ENCODE results near the gene RRP8.

RRP8 gene

DNA sequence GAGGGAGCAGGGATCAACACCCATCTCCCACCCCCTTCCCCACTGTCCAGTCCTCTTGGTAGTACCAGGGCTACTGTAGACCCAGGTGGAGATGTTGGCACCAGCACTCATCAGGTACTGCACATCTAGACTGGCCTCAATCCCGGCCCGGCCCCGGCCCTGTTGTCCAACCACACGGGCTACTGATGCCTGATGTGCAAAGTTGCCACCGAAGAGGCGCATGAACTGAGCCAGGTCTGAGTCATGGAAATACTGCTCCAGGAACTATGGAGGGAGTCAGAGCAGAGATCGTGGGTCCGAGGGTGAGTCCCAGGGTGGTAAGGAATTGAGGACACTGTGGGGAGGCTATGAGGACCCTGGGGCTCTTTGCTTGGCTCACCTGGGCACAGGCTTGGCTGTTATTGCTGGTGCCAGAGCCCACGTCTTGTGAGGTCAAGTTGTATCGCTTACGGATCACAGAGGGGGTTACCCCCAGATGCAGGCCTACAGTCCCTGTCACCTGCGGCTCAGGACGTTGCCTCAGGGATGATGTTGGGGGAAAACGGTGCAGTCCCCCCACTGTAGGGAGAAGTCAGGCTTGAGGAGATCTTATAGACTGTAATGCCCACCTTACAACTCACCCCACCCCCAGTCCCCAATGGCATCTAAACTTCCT is 13.3 kb upstream of the RRP8 start:
- no peak for DNase-seq

DNA sequence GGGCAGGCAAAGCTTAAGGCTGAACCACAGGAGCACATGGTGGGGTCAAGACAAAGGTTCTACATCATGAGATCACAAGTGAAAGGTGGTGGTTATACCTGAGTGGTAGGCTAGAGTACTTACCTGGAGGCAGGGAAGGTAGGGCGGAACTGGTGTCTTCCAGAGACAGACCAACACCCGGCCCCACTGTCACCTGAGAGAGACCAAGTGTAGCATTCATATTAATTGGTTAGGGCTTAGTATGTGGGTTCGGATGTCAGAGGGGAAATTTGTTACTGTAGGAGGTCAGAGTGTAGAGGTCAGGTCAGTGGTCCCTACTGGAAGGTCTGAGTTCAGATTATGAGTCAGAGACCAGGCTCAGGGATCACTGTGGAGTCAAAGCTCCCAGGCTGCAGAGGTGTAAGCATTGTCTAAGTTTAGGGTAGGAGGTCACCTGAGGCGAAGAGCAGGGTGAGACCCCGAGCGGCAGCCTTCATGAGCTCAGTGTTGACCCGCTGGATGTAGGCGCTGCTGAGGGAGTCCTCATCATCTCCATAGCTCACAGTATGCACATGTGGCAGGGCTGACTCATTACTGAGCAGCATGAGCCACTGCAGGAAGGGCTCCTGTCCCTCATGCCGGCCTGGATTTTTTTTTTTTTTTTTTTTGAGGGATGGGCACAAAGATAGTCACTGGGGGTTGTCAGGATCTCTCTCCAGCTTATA is 12.6 kb upstream of the RRP8 start:
- DNase-seq: no peak

DNA sequence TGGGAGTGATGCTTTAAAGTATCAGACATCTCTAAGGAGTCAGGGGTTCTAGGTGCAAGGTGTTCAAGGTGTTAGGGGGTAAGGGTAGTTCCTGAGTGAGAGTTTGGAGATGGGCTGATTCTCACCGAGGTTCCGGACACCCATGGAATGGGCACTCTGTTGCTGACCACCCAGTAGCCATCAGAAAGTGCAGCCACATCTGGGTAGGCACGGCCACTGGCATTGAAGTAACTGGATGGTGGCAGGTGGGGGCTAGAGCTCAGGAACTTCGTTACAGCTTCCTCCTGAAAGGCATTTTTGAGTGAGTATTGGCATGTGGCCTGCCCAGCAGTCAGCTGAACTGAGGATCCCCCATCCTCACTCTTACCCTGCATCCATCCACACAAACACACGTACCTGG is 11.6 kb upstream of the RRP8 start:
- DNase-seq: no peak

DNA sequence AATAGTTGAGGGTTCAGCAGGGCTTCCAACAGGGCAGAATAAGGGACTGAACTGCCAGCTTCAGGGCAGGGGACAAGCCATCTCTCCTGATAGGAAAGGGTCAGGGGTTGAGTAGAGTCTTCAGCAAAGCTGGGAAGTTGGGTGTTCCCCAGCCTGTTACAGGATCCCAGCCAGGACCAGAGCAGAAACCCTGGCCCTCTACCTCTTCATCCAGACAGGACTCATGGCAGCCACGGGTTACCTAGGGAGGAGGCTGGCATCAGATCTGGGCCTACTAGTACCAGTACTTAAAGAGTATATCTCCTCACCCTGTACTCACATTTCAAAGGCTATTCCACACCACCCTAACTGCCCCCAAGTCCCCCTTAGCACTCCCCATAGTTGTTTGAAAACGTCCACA is 11.0 kb upstream of the RRP8 start:
- DNase-seq: no peak

DNA sequence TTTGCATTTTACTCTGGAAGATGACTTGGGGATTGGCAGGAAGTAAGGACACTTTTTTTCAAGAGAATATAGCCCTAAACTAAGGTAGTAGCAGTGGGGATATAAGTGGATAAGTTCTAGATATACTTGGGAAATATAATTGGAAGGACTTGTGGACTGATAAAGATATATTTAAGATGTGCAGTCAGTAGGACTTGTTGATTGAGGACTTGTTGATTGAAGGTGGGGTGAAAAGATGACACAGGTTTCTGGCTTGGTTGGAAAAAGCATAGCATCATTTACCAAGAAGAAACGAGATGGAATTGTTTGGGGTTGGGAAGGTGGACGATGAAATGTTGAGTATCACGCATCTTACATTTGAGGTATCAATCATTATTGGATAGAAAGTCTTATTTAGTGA is 10.1 kb upstream of the RRP8 start:
- DNase-seq: no peak

DNA sequence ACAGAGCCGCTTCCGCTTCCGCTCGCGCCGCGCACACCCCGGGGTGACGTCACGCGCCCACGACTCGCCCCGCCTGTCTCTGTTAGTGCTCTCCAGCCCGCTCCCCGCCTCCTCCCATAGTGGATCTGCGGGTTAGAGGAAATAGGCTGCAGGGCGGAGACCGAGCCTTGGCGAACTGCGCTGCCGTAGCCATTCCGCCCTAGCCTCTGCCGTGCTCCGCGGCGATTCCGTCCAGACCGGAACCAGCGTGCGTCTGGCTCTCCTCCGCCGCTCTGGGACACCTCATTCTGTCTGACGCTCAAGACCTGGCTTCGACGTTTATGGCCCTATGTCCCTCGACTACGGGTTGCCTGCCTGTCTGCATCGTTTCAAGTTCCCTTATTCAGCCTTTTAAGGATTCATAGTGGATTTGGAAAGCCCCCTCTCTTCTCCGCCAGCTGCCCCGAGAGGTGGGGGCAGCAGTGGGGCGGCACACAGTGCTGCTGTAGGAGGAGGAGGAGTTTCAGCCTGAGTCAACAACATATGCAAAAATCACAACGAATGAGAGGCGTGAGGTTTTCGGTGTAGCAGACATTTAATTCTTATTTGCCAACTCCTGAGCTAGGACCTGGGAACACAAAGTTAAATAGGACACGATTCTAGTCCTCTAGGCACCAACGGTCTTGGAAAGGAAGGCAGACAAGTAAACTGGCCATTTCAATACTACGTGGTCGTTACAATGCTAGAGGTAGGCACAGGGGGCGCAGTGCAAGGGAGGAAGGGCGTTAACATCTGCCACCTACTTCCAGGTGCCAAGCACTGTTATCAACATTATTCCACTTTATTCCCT is 9.0 kb upstream of the RRP8 start, which contains the start of gene TAF10:
Gene TAF10 (minus strand): TSS at position 4 of the 829 bp plus-strand sequence. CDS start 27 bp downstream, outside the sequence.
- DNase-seq: peak; percentile 92

DNA sequence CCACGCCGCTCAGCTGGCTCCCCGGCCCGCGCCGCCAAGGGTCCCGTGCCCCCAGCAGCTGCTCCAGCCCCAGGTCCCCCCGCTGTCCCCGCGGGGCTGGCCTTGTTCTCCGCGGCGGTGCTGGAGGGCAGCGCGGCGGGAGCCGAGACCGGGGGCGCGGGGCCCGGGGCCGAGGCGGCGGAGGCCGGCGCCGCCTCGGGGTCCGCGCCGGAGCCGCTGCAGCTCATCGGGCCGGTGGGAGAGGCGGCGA is 8.5 kb upstream of the RRP8 start:
- DNase-seq: no peak

DNA sequence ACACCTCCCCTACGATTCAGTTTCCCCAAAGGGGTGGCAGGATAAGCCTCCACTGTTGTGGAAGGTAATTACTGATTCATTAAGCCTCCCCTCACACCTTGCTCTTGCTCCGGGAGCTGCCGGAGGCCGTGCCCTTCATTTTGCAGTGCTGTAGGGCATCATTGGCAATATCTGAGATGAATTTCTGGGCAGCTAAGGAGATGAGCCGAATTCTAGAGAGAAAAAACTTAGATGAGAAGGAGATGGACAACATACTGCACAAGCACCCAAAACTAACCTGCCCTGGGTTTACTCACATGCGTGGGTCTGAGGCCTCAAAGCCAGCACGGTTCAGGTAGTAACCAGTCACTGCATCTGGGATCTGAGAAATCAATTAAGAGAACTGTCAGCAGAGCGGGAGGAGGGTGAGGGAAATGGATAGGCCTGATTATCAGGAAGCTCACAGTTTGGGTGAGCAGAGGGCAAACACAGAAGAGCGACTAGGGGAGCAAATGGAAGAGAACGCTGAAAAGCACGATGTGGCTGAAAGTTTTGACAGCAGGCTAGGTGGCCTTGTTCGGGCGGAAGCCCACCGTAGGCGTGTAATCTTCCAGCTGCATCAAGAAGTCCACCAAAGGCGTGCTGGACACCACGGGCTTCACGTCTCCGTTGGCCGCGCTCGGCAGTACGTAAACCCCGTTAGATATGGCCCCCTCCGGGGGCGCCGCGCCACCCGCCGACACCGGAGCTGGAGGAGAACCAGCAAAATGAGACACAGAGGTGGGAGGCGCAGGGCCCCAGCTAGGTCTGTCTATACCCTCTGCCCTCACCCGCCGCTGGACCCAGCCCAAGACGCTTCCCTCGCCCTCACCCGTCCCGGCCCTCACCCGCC is 7.9 kb upstream of the RRP8 start:
- no peak for DNase-seq

DNA sequence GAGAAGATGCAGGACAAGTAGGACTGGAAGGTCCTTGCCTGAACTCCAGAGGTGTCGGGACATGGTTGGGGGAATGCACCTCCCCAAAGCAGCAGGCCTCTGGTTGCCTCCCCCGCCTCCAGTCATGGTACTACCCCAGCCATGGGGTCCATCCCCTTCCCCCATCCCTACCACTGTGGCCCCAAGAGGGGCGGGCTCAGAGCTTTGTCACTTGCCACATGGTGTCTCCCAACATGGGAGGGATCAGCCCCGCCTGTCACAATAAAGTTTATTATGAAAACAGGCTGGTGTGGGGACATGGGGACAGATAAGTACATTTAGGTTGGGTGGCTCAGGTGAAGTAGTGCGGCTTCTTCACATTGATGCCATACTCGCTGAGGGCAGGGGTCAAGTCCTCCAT is 7.2 kb upstream of the RRP8 start:
- no peak for DNase-seq

DNA sequence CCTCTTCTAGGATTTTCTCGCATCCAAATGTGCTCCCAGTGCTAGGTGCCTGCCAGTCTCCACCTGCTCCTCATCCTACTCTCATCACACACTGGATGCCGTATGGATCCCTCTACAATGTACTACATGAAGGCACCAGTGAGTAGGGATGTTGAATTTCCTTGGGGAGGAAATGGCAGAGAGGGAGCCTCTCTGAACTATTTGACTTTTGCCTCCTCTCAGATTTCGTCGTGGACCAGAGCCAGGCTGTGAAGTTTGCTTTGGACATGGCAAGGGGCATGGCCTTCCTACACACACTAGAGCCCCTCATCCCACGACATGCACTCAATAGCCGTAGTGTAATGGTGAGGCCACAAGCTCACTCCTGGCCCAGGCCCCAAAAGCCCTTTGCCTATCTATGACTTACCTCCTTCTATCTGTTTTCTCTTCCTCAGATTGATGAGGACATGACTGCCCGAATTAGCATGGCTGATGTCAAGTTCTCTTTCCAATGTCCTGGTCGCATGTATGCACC is 6.1 kb upstream of the RRP8 start:
- DNase-seq: no peak

DNA sequence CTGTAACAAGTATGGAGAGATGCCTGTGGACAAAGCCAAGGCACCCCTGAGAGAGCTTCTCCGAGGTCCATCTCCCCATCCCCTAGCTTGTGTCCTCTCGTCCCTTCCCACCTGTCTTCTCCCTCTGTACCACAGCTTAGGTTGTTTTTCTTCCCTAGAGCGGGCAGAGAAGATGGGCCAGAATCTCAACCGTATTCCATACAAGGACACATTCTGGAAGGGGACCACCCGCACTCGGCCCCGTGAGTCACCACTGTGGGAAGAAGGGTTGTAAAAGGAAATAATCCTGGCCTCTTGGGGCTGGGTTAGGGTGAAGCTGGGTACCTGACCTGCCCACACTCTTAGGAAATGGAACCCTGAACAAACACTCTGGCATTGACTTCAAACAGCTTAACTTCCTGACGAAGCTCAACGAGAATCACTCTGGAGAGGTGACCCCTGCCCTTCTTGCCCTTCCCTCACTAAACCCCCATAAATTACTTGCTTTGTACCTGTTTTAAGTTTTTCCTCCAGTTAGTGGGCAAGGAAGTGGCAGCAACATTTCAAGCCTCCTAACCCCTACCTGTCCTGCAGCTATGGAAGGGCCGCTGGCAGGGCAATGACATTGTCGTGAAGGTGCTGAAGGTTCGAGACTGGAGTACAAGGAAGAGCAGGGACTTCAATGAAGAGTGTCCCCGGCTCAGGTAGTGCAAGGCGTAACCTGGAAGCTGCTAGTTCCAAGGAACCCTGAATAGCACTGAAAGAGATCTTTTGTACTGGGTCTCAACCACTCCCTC is 5.5 kb upstream of the RRP8 start:
- no peak for DNase-seq

DNA sequence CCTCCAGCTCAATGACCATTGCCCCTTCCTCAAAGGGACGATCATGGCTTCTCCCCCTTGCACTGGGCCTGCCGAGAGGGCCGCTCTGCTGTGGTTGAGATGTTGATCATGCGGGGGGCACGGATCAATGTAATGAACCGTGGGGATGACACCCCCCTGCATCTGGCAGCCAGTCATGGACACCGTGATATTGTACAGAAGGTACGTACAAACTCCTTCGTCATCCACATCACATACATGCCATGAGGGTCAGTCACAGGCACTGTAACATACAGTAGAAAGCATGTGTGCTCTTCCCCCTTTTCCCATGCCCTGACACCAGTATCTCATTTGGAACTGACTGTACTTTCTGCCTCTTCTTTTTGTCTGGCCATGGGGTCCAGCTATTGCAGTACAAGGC is 4.6 kb upstream of the RRP8 start:
- no peak for DNase-seq

DNA sequence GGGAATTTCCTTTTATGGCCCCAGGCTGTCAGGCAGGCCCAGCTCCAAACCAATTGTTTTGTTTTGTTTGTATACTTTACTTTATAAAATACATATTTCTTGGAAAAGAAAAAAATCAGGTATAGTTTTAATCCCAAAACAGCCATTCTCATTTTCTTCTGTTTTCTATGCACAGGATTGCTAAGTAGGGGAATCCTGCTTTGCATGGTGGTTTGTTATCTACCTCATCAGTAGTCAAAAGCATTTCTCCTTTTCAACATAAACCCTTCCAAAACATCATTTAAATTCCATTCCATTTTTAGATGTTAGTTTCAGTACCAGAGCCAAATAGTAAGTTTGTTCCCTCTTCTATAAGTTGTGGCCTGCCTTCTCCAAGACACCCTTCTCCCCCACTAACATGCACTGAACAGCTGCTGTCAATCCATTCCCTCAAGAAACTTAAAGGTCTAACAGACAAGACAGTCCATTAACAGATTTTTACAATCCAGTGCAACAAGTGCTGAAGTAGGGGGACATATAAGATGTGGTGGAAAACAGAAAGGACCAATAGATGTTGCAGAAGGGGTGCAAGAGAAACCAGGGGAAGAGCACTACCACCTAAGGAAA is 3.9 kb upstream of the RRP8 start:
- no peak for DNase-seq

DNA sequence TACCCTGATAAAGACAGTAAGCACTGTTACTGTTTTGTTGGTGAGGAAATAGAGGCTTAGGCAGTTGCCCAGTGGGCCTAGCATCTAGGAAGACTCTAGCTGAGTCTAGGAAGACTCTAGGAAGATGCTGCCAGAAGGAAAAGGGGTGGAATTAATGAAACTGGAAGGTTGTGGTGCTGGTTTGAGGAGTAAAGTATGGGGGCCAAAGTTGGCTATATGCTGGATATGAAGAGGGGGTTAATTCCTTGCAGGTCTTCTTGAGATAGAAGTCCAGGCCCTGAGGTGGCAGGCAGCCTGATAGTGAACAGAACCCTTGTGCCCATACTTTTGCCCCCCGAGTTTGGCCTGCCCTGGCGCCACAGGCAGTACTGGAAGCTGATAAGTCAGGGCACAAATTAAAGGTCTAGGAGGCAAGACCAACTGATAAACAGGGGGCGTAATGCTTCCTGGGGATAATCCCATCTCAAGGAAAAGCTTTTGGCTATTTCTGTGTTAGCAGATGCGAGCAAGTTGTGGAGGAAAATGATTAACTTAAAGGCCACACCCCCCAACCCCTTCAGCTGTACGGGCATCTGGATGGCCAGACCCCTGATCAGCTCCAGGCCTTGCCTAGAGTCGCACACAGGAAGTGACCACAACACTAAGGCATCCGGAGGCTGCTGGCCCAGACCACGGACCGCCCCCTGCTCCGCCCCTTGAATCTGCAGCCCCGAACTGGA is 3.2 kb upstream of the RRP8 start:
- peak; percentile 97 for DNase-seq

DNA sequence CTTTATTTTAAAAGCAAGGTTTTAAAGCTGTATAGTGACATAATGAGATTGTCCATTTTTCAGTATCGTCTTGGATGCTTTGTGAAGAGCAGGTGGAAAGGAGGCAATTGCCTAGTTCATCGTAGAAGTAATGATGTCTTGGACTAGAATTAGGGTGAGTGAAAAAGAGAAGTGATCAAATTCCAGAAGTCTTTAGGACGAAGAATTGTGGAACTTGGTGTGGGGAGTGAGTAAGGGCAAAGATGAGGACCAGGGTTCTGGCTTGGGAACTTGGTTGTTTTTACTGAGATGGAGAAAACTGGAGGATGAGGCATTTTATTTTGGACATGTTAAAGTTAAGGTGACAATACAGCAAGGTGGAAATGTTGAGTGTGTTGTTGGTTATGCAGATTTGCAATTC is 1.4 kb upstream of the RRP8 start:
- DNase-seq: no peak

DNA sequence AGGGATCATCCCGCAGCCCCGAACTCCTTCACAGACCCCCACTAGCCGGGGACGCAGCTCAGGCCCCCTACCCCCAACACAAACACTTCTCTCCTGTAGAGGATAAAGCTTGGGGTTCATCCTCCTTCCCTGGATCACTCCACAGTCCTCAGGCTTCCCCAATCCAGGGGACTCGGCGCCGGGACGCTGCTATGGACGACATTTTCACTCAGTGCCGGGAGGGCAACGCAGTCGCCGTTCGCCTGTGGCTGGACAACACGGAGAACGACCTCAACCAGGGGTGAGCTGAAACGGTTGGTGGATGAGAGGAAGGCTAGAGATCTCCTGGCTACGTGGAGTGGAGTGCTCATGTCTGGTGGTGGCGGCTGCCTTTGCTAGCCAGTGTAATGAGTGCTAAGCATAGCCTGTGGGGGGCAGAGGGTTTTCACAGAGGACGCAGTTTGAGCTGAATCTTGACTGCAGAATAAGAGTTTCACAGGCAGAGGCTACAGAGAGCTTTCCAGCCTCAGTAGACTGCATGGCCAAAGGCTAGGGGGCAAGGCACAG is 738 bp upstream of the RRP8 start:
- DNase-seq: no peak

DNA sequence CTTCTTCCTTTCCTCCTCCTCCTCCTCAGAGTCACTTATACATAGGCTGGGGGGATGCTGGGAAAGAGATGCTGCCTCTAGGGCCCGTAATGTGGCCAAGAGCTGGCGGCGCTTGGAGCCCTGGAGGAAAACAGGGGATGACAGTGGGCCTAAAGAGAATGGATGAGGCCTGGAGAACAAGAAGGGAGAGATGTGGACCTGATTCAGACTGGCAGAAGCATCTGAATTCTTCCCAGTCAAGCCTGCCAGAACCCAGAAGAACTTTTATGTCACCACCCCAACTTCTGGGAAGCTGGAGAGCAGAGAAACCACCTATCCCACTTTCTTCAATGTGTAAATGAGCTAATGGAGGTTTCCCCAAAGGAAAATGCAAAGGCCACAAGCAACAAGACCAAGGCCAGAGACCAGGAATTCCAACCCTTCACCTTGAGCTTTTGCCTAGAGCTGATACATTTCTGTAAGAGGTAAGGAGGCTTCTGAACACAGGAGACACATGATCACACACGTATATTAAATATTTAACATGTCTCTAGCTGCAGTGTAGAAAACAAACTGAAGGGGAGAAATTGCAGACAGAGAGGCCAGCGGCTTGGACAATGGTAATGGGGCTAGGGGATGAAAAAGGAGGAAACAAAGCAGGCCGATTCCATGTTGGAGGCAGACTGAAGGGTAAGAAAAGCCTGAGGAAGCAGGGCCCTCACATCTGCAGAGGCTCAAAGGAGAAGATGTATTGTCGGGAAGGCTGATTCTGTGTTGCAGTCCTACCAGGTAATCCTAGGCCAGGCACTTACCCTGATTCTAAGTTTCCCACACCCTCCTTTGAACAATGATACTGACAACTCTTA is 1.1 kb downstream of the RRP8 start:
- no peak for DNase-seq

DNA sequence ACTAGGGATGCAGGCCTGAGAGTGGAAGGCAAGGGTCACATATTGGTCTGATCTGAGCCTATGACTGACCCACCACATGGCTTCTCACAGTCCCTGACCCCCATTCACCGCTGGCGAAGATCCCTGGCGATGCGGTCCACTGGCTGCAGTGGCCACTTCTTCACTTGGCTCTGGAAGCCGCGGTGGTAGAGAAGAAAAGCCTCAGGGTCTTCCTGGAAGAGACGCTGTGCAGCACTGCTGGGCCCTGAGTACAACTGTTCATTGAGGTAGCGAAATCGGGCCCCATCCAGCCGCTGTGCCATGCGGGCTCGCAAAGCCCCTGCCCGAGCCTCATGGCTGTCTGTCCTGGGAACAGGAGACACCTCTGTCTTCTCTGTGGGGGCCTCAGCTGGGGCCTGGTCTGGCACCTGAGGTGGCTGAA is 2.4 kb downstream of the RRP8 start:
- no peak for DNase-seq

DNA sequence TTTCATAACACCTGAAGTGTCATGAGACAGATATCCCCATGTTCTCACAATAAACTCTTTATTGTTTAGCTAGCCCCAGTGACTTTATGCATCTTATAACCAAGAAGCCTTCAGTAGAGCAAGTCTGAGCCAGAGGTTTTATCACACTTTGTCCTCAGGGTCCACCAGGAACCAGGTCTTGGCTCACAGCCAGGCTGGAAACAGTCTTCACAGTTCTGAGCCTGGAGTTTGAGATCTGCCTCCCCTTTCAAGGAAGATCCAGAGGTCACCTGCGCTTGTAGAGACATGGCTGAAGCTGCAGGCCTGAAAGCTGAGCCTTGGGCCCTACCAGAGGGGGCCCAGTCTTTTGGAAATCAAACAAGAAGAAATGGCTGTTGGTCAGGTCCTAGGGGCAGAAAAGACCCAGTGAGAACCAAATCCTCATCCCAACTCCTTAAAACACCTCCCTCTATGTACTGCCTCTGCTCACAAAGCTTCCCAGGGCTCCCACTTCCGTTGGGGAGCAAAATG is 3.5 kb downstream of the RRP8 start:
- DNase-seq: no peak

DNA sequence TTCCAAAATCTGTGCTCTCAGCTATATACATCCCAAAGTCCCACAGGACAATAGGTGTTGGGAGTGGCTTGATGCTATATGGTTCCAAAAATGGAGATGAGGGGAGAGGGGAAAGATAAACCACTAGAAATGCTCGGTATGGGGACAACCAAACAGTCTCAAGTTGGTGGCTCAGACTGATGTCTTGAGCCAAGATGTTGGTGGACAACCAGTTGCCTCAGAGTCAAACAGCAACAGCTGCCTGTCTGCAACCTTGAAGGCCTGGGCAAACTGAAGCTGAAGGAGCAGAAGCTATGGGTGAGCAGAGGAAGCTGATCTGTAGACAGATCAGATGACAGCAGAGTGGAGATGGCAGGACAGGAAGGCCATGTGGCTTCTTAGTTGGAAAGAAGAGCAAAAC is 4.0 kb downstream of the RRP8 start:
- DNase-seq: no peak
